HG03060 (cell line): ENCODE results near the gene VTCN1.
"Not testable (repeated sequence)": the region's sequence is repeated elsewhere in the genome, so short reads cannot be mapped to it uniquely, and the experiment has no call there.

Experiments used
- ATAC-seq: cut with Tn5 transposase; IDR thresholded peaks from one replicate; pipeline ENCODE4 v1.9.1; 2021; ENCODE audit warnings: low read depth, moderate number of reproducible peaks; ENCODE audit not compliant: unreplicated experiment

Gene VTCN1

GRCh38 chr1:117101858-117102257, 108.9 kb downstream of the VTCN1 start:
- ATAC-seq = not testable (repeated sequence)

DNA sequence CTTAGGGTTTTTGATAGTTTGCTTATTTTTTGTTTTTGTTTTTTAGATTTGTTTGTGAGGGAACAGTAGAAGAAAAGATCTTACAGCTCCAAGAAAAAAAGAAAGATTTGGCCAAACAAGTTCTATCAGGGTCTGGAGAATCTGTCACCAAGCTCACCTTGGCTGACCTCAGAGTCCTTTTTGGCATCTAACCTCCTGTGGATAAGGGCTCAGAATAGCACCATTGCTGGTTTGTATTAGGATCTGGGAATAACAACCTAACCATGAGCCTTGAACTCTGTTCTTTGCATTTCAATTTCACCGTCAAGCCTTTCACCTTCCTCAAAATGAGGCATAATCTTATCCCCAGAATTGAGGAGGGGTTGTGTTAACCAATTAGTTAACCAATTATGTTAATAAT, 109.4 kb downstream of the VTCN1 start:
- ATAC-seq = no peak

- no peak for ATAC-seq
Observed at GRCh38 chr1:117098287-117098890, 112.3 kb downstream of the VTCN1 start.

GRCh38 chr1:117097443-117097842, 113.3 kb downstream of the VTCN1 start:
- no peak for ATAC-seq

GRCh38 chr1:117096951-117097408, 113.7 kb downstream of the VTCN1 start:
- ATAC-seq = no peak

GRCh38 chr1:117094841-117095604, 115.7 kb downstream of the VTCN1 start:
- no peak for ATAC-seq

GRCh38 chr1:117093870-117094621, 116.7 kb downstream of the VTCN1 start:
- peak; percentile 76 for ATAC-seq
